C4-2B (cell line): ENCODE data around the gene ANKRD11.

Experiments
- ZFX ChIP-seq: fragments of 450-650 bp; IDR thresholded peaks from 2 replicates; pipeline ENCODE4 v1.6.1; 2017
- TF ChIP-seq, protein P1 (sequence below): fragments of 450-650 bp; conservative IDR thresholded peaks from 2 replicates; pipeline ENCODE4 v1.5.1; 2017; ENCODE audit warnings: mild to moderate bottlenecking

- TF ChIP-seq, protein P1, sequence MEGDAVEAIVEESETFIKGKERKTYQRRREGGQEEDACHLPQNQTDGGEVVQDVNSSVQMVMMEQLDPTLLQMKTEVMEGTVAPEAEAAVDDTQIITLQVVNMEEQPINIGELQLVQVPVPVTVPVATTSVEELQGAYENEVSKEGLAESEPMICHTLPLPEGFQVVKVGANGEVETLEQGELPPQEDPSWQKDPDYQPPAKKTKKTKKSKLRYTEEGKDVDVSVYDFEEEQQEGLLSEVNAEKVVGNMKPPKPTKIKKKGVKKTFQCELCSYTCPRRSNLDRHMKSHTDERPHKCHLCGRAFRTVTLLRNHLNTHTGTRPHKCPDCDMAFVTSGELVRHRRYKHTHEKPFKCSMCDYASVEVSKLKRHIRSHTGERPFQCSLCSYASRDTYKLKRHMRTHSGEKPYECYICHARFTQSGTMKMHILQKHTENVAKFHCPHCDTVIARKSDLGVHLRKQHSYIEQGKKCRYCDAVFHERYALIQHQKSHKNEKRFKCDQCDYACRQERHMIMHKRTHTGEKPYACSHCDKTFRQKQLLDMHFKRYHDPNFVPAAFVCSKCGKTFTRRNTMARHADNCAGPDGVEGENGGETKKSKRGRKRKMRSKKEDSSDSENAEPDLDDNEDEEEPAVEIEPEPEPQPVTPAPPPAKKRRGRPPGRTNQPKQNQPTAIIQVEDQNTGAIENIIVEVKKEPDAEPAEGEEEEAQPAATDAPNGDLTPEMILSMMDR, result no peak
- TF ChIP-seq ZFX, result no peak
These were observed 41.7 kb downstream of the ANKRD11 start for GRCh38 chr16:89448656-89449055.
